Stimulated activated CD8-positive, alpha-beta memory T cell treated with anti-CD3 and anti-CD28 coated beads, Interleukin-2, amount 100 ng/mL, for 1 hour (primary cell): ENCODE measurements around the gene TEX13D.

ENCODE experiments used
- DNase-seq, 2 donors: peaks; one replicate each; pipeline ENCODE4 v3.0.0-alpha.2; 2020; ENCODE audit warnings: low read depth in 2 of 2

The TEX13D gene

DNA sequence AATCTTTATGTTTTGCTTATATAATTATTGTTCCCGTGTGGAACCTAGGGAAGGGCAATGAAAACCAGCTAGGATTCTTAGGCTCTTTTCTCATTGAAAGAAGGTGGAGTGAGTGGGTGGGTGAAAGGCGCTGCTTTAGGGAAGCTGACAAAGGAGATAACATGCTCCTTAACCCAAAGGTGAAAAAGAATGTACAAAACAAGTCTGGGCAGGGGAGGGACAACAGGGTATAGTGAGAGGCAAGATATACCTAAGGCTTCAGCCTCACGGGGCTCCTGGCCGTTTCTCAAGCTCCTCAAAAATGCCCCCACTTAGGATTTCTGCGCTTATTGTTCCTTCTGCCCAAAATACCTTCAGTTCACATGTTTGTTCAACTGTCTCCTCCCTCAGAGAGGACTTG, 15.7 kb downstream of the TEX13D start:
- DNase-seq: no peak

DNA sequence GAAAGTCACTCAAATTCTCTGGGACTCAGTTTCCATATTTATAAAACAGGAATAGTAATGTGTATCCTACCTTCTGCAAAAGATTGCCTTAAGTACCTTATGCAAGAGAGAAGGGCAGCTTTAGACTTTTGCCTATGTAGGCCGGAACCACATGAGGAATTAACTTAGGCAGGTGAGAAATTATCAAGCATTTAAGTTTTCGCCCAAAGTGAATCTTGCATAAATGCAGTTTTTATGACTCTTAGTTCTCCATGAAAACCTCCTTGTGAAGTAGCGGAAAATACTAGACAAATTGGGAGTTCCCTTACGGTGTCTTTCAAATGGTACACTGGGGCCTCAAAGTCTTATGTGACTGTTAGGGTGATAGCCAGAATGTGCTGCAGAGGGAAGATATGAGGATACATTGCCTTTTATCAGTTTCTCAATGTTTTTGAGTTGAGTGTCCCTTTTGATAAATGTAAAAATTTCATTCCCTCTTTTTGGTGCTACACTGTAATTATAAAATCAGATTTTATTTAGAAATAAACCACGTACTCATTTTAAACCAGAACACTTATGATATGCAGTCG, 16.5 kb downstream of the TEX13D start:
- DNase-seq: no peak

DNA sequence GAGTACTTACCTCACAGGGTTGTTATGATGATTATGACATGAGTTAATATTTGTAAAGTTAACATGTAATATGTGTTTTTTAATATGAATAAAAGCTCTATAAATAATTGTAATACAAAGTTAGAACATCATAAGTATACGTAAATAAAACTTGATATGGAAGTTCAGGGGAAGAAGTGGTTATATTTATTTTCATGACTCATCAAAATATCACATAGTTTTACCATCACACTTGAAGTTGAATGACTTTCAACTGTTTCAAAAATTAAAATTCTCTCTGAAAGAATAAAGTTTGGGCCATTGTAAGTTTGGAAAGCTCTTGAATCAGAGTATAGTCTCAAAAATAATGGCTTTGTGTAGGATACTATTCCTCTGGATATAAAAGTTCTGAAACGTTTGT, 22.2 kb downstream of the TEX13D start:
- no peak for DNase-seq

DNA sequence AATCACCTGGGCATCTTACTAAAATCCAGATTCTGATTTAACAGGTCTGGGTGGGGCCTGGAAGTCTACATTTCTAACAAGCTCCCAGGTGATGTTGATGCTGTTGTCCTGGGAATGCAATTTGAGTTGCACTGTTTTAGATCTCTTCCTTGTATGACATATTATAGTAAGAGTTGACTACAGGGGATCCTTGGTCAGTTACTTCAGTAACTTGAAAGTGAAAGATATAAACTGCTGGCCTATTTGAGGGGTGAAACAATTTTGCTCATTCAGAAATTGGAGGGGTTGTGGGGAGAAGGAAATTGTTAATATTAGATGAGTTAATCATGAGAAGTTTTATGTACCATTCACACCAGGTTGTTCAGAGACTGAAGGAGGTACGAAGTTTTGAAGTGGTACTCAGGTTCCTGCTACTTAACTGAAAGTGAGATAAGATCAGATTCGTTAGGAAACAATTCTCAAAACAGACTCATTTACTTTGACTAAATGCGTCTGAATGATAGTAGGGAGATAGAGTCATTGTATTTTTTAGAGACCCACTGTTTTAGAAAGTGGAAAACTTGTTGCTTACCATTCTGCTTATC, 26.4 kb downstream of the TEX13D start:
- no peak for DNase-seq

DNA sequence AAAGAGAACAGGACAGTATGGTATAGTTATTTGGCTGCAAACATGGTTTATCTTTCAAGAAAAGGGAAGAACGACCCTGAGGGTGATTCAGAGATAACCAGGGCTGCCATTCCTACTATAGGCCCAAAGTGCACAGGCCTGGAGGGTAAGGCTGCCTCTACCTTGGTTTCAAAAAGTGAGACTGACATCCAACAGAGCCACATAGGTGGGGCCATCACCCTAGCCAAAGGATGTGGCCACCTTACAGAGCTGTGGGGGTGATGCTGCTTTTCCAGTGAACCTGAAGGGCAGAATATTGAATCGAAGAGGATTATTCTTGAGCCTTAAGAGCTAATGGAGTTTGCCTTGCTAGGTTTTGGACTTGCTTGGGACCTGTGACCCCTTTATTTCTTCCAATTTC, 29.6 kb downstream of the TEX13D start:
- DNase-seq: no peak

DNA sequence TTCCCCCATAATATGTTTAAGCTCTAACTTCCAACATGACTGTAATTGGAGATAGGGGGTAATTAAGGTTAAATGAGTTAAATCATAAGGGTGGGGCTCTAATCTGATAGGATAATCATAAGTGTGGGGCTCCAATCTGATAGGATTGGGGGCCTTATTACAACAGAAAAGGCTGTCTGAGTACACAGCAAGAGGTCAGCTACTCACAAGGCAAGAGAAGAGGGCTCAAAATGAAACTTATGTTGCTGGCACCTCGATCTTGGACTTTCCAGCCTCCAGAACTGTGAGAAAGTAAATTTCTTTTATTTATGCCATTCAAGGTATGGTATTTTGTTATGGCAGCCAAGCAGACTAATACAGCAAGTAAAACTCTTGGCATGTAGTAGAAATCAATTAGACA, 30.3 kb downstream of the TEX13D start:
- DNase-seq: no peak

DNA sequence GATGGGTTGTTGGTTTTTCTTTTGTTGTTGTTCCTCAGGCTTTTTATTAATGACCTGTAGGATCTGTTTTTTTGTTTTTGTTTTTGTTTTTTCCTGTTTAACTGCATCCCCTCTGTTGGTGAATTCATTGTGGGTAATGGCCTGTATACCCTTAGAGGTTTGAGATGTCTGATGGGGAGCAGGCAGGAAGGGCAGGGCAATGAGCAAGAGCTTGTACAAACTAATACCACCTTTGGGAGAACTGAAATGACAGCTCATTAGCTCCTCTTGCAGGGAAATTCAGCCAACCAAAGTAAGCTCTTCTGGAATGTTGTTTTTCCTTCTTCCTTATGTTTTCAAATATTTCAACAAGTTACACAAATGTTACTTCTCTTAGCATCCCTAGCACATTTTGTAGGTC, 37.3 kb downstream of the TEX13D start:
- no peak for DNase-seq

DNA sequence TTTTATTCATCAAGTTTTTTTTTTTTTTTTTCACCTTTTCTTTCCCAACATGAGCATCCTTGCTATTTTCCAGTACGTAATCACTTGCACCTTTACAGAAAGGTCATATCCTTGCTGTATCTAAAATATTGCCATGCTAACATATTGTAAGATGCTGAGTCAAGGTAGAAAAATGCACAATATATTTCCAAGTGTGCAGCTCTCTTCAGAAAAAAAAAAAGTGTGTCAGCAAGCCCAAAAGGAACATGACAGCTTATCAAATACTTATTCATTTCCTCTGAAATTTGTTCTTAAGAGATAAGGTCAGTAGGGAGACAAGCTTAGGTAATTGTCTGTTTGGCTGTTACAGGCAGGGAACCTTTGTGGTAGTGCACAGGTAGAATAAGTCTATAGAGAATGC, 40.9 kb downstream of the TEX13D start:
- no peak for DNase-seq

DNA sequence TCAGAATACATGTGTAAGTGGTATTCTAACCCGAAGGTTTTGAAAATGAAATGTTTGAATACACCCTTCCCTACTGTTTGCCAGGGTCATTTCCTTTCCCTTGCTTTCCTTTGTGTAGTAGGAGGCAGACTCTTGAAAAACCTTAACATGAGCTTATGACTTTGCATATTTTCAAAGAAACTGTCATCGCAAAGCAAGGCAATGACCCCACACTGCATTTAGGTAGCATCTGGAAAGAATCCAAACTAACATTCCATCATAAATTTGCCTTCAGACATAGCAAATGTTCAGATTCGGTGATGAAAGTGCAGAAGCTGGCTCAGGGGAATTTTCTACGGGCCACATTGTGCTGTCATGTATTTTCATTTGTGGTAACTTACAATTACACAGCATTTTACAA, 46.2 kb downstream of the TEX13D start:
- DNase-seq: no peak

DNA sequence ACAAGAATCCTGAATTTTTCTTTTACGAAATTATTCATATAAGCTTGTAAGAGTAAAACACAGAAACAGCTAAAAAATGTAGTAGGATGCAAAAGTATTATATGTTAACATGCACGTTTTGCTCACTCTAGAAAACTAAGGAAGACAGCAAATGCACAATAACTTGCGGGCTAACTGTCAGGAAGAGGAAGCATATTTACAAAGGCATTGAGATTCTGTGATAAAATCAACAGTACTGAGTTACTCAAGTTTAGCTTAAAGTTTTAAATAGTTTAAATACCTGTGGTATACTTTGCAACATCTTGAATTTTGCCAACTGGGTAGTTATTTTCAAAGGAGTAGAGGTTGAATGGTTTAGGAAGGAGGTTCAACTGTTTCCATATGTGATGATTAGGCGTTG, 50.9 kb downstream of the TEX13D start:
- DNase-seq: no peak

DNA sequence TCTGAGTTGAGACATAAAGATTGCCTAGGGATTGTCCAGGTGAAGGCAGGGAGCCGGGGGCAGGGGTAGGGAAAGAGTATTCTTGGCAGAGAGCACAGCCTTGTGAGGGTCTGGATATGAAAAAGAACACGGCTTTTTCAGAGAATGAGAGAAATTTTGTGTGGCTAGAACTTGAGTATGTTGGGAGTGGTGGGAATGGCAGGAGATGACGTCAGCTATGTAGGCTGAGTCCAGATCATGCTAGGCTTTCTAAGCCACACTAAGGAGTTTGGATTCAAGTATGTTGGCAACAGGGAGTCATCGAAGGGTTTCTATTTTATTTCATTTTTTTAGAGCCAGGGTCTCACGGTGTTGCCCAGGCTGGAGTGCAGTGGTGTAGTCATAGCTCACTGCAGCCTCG, 53.9 kb downstream of the TEX13D start:
- DNase-seq: no peak
